ENCODE measurements around the gene ALDH3B2. TPM values are rescaled to one million over a fixed set of nuclear protein-coding genes. Genes with fewer than 3 reads are reported as not detected.
"Not testable (repeated sequence)": the region's sequence is repeated elsewhere in the genome, so short reads cannot be mapped to it uniquely, and the experiment has no call there.

ALDH3B2 gene
- total RNA-seq, 3 donors from 2014 or later = 0.29 to 0.48 TPM; not detected in 1

GRCh38 chr11:67629386-67630227, 44.8 kb downstream of the ALDH3B2 start, which contains the start of gene NUDT8:
NUDT8 (minus strand) TSS chr11:67629937; CDS start chr11:67629911, 26 bp downstream.
- peaks cover 27% of the 10 kb centered on the region for H3K4me1 ChIP-seq (ENCODE audit: low read depth)
- ATAC-seq = peak; percentile 66
- peak; percentile 90 to 94 (median 92) for DNase-seq
- no peaks in the 10 kb centered on the region for H3K36me3 ChIP-seq (ENCODE audit: low read depth)
- no peaks in the 10 kb centered on the region for H3K9me3 ChIP-seq
- intact Hi-C loops (cut with DNase I, micrococcal nuclease) = no loop called here
- peak within 1 kb of the TSS; percentile 40 for H3K4me3 ChIP-seq
- TF ChIP-seq CTCF (IDR thresholded peaks at IDR 0.05) = peak; percentile 2

- ATAC-seq = no peak
- no peak for DNase-seq
Observed at GRCh38 chr11:67628710-67629385, 45.6 kb downstream of the ALDH3B2 start.

GRCh38 chr11:67627812-67628624, 46.4 kb downstream of the ALDH3B2 start:
- Histone ChIP-seq H3K4me3 (no peak overlapping the region), H3K36me3 (ENCODE audit: low read depth) (no peaks in the 10 kb centered on the region), H3K9me3 (no peaks in the 10 kb centered on the region), H3K4me1 (ENCODE audit: low read depth) (peaks cover 27% of the 10 kb centered on the region)
- DNase-seq (peak in 2 of 3 donors; percentile 35 to 56), ATAC-seq (no peak)
- TF ChIP-seq CTCF (IDR thresholded peaks at IDR 0.05) = no peak
- intact Hi-C loops (cut with DNase I, micrococcal nuclease) = no loop called here

More at GRCh38 chr11:67628710-67629385, 45.6 kb downstream of the ALDH3B2 start:
- Histone ChIP-seq H3K4me3 (peak overlapping the region; percentile 40), H3K9me3 (no peaks in the 10 kb centered on the region), H3K36me3 (ENCODE audit: low read depth) (no peaks in the 10 kb centered on the region), H3K4me1 (ENCODE audit: low read depth) (peaks cover 27% of the 10 kb centered on the region)
- TF ChIP-seq CTCF (IDR thresholded peaks at IDR 0.05) = peak; percentile 92
- intact Hi-C loops (cut with DNase I, micrococcal nuclease) = no loop called here

GRCh38 chr11:67627441-67627811, 47.0 kb downstream of the ALDH3B2 start:
- H3K4me1 ChIP-seq (ENCODE audit: low read depth) = peaks cover 21% of the 10 kb centered on the region
- H3K36me3 ChIP-seq (ENCODE audit: low read depth) = no peaks in the 10 kb centered on the region
- TF ChIP-seq CTCF (IDR thresholded peaks at IDR 0.05) = no peak
- H3K9me3 ChIP-seq = no peaks in the 10 kb centered on the region
- no peak overlapping the region for H3K4me3 ChIP-seq
- ATAC-seq (no peak), DNase-seq (peak in 1 of 3 donors; percentile 25)
- intact Hi-C loops (cut with DNase I, micrococcal nuclease) = no loop called here

- Histone ChIP-seq H3K4me3 (no peak overlapping the region), H3K9me3 (no peaks in the 10 kb centered on the region), H3K4me1 (ENCODE audit: low read depth) (peaks cover 17% of the 10 kb centered on the region), H3K36me3 (ENCODE audit: low read depth) (no peaks in the 10 kb centered on the region)
- no peak for TF ChIP-seq CTCF (IDR thresholded peaks at IDR 0.05)
- ATAC-seq (no peak), DNase-seq (peak in 1 of 3 donors; percentile 26)
- intact Hi-C loops (cut with DNase I, micrococcal nuclease) = no loop called here
Observed at GRCh38 chr11:67626970-67627369, 47.5 kb downstream of the ALDH3B2 start.

GRCh38 chr11:67626131-67626833, 48.1 kb downstream of the ALDH3B2 start:
- H3K36me3 ChIP-seq (ENCODE audit: low read depth); intact Hi-C loops (cut with DNase I, micrococcal nuclease); ATAC-seq; H3K9me3 ChIP-seq; H3K4me3 ChIP-seq: not testable (repeated sequence)
- peaks cover 15% of the 10 kb centered on the region for H3K4me1 ChIP-seq (ENCODE audit: low read depth)
- DNase-seq = peak in 1 of 3 donors; percentile 18

GRCh38 chr11:67623795-67624194, 50.6 kb downstream of the ALDH3B2 start:
- intact Hi-C loops (cut with DNase I, micrococcal nuclease); DNase-seq; H3K36me3 ChIP-seq (ENCODE audit: low read depth); H3K4me1 ChIP-seq (ENCODE audit: low read depth); H3K4me3 ChIP-seq; H3K9me3 ChIP-seq; ATAC-seq: not testable (repeated sequence)

Measured in mucosa of descending colon (tissue), 3 donors.